ENCODE results near the gene B4GALT6. TPM values are rescaled to one million over a fixed set of nuclear protein-coding genes. Genes with fewer than 3 reads are reported as not detected.

The B4GALT6 gene
- total RNA-seq, 4 donors from 2014 or later = 1.5 to 11.8 (median 3.9) TPM

- Histone ChIP-seq H3K27ac (no peak overlapping the region), H3K4me1 (no peaks in the 10 kb centered on the region), H3K27me3 (no peaks in the 10 kb centered on the region), H3K9me3 (no peaks in the 10 kb centered on the region), H3K4me3 (no peak overlapping the region), H3K36me3 (no peaks in the 10 kb centered on the region)
- TF ChIP-seq CTCF (IDR thresholded peaks at IDR 0.05) (no peak), POLR2A (IDR thresholded peaks at IDR 0.05) (no peak)
- DNase-seq = no peak
- intact Hi-C loops (cut with DNase I; ENCODE audit: low total_unique reads) = no loop called here
These were observed 72.9 kb downstream of the B4GALT6 start for GRCh38 chr18:31611511-31611910.

- Histone ChIP-seq H3K9me3 (no peaks in the 10 kb centered on the region), H3K36me3 (no peaks in the 10 kb centered on the region), H3K4me1 (no peaks in the 10 kb centered on the region), H3K27me3 (no peaks in the 10 kb centered on the region), H3K4me3 (no peak overlapping the region), H3K27ac (no peak overlapping the region)
- no peak for TF ChIP-seq CTCF (IDR thresholded peaks at IDR 0.05)
- no peak for TF ChIP-seq POLR2A (IDR thresholded peaks at IDR 0.05)
- no peak for DNase-seq
- intact Hi-C loops (cut with DNase I; ENCODE audit: low total_unique reads) = no loop called here
These were observed 73.8 kb downstream of the B4GALT6 start for GRCh38 chr18:31610286-31611205.

GRCh38 chr18:31609886-31610285, 74.5 kb downstream of the B4GALT6 start:
- Histone ChIP-seq H3K27me3 (no peaks in the 10 kb centered on the region), H3K4me3 (no peak overlapping the region), H3K9me3 (no peaks in the 10 kb centered on the region), H3K27ac (no peak overlapping the region), H3K4me1 (no peaks in the 10 kb centered on the region), H3K36me3 (no peaks in the 10 kb centered on the region)
- no peak for DNase-seq
- TF ChIP-seq POLR2A (IDR thresholded peaks at IDR 0.05) (no peak), CTCF (IDR thresholded peaks at IDR 0.05) (no peak)
- intact Hi-C loops (cut with DNase I; ENCODE audit: low total_unique reads) = no loop called here

GRCh38 chr18:31607384-31607783, 77.0 kb downstream of the B4GALT6 start:
- no peak for DNase-seq

More at GRCh38 chr18:31607384-31607783, 77.0 kb downstream of the B4GALT6 start:
- no peak overlapping the region for H3K27ac ChIP-seq
- no peak overlapping the region for H3K4me3 ChIP-seq
- no peaks in the 10 kb centered on the region for H3K36me3 ChIP-seq
- TF ChIP-seq CTCF (IDR thresholded peaks at IDR 0.05) (no peak), POLR2A (IDR thresholded peaks at IDR 0.05) (no peak)
- H3K27me3 ChIP-seq = no peaks in the 10 kb centered on the region
- H3K4me1 ChIP-seq = no peaks in the 10 kb centered on the region
- no peaks in the 10 kb centered on the region for H3K9me3 ChIP-seq
- intact Hi-C loops (cut with DNase I; ENCODE audit: low total_unique reads) = no loop called here

Measured in uterus (tissue), 4 donors.